ENCODE results near the gene NMNAT2.
"Not testable (repeated sequence)": the region's sequence is repeated elsewhere in the genome, so short reads cannot be mapped to it uniquely, and the experiment has no call there.

NMNAT2 gene

GRCh38 chr1:183416850-183417771 lies 1.1 kb downstream of the NMNAT2 start:
- no peak for DNase-seq

- DNase-seq: no peak
Observed at GRCh38 chr1:183414365-183414764, 3.8 kb downstream of the NMNAT2 start.

GRCh38 chr1:183411091-183411490 lies 7.1 kb downstream of the NMNAT2 start:
- DNase-seq: peak; percentile 2

GRCh38 chr1:183407961-183408360 lies 10.2 kb downstream of the NMNAT2 start:
- DNase-seq: no peak

GRCh38 chr1:183407474-183407873 lies 10.7 kb downstream of the NMNAT2 start:
- DNase-seq: no peak

- DNase-seq: no peak
Observed at GRCh38 chr1:183404476-183404875, 13.7 kb downstream of the NMNAT2 start.

GRCh38 chr1:183403498-183403897 lies 14.7 kb downstream of the NMNAT2 start:
- DNase-seq: no peak

- DNase-seq: not testable (repeated sequence)
Observed at GRCh38 chr1:183401565-183401964, 16.6 kb downstream of the NMNAT2 start.

GRCh38 chr1:183394435-183394834 lies 23.7 kb downstream of the NMNAT2 start:
- no peak for DNase-seq

- DNase-seq: no peak
Observed at GRCh38 chr1:183391863-183392262, 26.3 kb downstream of the NMNAT2 start.

GRCh38 chr1:183390561-183390960 lies 27.6 kb downstream of the NMNAT2 start:
- DNase-seq: no peak

- DNase-seq: no peak
Observed at GRCh38 chr1:183388735-183389134, 29.4 kb downstream of the NMNAT2 start.

GRCh38 chr1:183385340-183386144 lies 32.6 kb downstream of the NMNAT2 start:
- DNase-seq: peak; percentile 2

GRCh38 chr1:183379951-183380350 lies 38.2 kb downstream of the NMNAT2 start:
- no peak for DNase-seq

- DNase-seq: no peak
Observed at GRCh38 chr1:183375381-183375780, 42.8 kb downstream of the NMNAT2 start.

- DNase-seq: no peak
Observed at GRCh38 chr1:183374825-183375224, 43.4 kb downstream of the NMNAT2 start.

- DNase-seq: no peak
Observed at GRCh38 chr1:183372586-183373230, 45.5 kb downstream of the NMNAT2 start.

GRCh38 chr1:183370399-183371058 lies 47.7 kb downstream of the NMNAT2 start:
- peak; percentile 12 for DNase-seq

- DNase-seq: no peak
Observed at GRCh38 chr1:183368213-183369108, 49.7 kb downstream of the NMNAT2 start.

GRCh38 chr1:183366116-183366515 lies 52.1 kb downstream of the NMNAT2 start:
- no peak for DNase-seq

GRCh38 chr1:183365676-183366075 lies 52.5 kb downstream of the NMNAT2 start:
- DNase-seq: peak; percentile 31

GRCh38 chr1:183365093-183365492 lies 53.1 kb downstream of the NMNAT2 start:
- DNase-seq: no peak

Data from NCI-H226 (cell line).